Measurements from ENCODE around the gene TOR1A. TPM values are rescaled to one million over a fixed set of nuclear protein-coding genes. Genes with fewer than 3 reads are reported as not detected.
A peak's percentile ranks its signal among the peaks of the same experiment; 100 is the strongest.

The TOR1A gene
- polyA plus RNA-seq, 12 donors: 21.5 to 31.6 (median 24.9) TPM; not detected in 1

GRCh38 chr9:129857207-129857606 is 33.3 kb upstream of the TOR1A start:
- no peak for DNase-seq

- no peak for DNase-seq
These were observed 30.7 kb upstream of the TOR1A start for GRCh38 chr9:129854588-129855110.

GRCh38 chr9:129853614-129854013 is 29.7 kb upstream of the TOR1A start:
- DNase-seq: no peak

DNA sequence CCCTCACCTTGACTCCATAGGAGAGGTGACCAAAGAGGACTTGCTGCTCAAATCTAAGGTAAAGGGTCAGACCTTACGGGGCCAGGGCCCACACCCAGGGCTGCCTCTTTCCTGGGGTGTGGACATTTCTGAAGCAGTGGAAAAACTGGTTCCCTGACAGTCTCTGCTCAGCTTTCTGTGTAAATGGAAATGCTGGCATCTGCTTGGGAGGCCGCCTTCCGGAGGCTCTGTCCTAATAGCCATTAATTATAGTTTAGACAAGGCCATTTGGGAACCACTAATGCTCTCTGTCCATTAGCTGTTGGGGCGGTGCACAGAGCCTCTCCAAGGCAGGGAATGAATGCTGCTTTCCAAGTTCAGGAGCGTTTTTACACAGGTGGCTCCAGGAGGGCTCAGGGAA is 28.6 kb upstream of the TOR1A start:
- DNase-seq: no peak

DNA sequence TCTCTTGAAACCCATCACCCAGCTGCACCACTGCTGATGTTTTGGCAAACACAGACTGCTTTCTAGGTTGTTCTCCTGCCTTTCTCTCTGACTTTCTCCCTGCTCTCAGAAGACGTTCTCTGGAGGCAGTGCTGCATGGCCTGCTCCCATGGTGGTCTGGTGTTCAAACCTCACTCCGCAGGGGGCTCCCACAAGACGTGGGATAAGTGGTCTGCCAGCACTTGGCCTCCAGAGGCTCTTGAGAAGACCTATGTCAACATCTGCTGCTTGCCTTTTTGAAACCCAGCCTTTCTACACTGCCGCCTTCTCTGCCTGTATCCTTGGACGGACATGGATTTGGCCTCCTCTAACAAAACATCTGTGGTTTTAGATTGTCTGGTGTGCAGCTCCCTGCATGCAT is 27.9 kb upstream of the TOR1A start:
- no peak for DNase-seq

DNA sequence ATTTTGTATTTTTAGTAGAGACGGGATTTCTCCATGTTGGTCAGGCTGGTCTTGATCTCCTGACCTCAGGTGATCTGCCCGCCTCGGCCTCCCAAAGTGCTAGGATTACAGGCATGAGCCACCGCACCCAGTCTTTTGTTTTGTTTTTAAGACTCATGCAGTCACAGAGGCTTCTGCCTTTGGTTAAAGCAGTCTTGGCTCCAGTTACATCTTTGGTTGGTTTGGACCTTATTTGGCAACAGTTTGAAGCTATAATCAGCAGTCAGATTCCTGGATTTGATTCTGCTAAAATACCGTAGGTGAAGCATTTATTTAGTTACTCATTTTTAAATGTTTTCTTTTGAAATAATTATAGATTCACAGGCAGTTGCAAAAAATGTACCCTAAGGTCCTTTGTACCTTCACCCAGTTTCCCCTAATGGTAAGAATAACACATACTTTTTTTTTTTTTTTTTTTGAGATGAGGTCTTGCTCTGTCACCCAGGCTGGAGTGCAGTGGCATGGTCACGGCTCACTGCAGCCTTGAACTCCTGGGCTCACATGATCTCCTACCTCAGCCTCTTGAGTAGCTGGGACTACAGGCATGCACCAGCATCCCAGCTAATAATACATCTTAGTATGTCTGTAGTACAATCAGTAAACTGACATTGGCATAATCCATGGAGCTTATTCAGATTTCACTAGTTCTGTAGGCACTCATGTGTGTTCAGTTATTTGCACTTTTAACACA is 27.1 kb upstream of the TOR1A start:
- DNase-seq: no peak

GRCh38 chr9:129849901-129850300 is 26.0 kb upstream of the TOR1A start:
- no peak for DNase-seq

DNA sequence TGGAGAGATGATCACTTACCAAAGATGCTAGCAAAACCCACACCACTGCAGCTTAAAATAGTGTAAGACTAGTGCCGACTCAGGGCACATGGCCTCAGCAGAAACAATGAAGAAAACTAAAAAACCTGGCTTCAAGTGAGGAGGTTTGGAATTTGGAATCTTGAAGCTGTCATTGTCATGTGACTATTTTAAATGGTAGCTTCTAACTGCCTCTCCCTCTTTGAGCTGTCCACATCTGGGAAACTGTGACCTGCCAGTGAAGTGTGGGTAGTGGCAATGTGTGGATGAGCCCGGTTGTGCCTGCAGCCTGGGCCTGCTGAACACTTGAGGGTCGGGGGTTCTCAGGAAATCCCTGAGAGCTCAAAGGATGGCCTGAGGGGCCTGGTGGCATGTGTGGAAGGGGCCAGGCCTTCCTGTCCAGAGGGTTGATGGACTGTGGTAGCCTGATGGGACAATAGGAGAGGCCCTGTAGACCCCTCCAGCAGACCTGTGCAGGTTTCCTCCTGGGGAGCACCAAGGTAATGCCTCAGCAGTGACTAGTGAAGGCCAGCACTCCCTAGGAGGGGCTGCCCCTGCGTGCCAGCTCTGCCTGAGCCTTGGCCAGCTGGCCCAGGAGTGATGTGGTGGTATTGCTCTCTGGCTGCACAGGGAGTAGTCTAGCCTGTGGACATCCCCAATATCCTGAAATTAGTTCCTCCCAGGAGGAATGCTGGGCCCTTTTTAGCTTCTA is 24.9 kb upstream of the TOR1A start:
- DNase-seq: no peak

GRCh38 chr9:129845373-129845772 is 21.4 kb upstream of the TOR1A start:
- no peak for DNase-seq

- DNase-seq: no peak
These were observed 17.1 kb upstream of the TOR1A start for GRCh38 chr9:129841071-129841470.

GRCh38 chr9:129840034-129840433 is 16.1 kb upstream of the TOR1A start:
- no peak for DNase-seq

DNA sequence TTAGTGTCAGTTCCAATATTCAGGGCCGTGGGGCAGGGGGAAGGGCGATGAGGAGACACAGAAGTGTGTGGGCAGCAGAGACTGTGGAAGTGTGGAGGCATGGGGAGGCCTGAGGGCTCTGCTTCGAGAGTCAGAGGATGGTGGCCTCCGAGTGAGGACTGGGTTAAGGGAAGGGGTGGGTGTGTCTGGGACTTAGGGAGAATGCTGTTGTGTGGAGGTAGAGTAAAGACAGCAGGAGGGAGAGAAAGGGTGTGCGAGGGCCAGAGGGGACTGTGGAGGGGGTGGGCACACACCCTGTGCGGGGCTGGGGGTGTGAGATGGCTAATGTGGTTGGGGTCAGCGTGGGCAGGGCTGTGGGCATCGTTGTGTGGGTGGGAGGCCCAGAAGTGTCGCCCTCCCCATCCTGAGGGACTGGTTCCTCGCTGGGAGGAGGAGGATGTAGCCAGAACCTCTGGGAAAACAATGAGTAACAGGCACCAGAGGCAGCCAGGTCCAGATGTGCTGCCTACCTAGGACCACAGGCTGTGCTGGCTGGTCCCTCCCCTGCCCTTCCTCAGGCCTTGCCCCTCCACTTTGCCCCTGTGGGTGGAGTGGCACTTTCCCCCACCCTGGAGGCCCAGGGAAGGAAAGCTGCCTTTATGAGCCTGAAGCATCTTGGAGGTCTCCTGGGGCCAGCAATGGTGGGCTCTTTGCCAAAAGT is 15.5 kb upstream of the TOR1A start:
- DNase-seq: no peak

- no peak for DNase-seq
These were observed 14.8 kb upstream of the TOR1A start for GRCh38 chr9:129838707-129839259.

- DNase-seq: no peak
These were observed 12.5 kb upstream of the TOR1A start for GRCh38 chr9:129836311-129837007.

DNA sequence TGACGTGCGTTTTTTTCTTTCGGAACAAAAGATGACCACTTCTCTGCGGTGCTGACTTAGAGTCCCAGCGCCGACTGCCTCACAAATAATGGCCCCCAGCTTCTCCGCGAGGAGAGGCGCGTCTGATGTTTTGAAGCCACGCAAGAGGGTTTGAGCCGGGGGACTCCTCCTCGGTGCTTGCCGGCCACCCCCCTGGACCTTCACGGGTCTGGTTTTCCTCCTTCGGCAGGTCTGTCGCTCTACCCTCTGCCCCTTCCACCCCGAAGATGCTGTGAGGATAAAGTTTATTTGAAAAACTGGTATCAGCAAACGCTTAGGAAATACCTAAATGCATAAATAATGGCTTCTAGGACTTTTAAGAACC is 11.9 kb upstream of the TOR1A start:
- DNase-seq: no peak

DNA sequence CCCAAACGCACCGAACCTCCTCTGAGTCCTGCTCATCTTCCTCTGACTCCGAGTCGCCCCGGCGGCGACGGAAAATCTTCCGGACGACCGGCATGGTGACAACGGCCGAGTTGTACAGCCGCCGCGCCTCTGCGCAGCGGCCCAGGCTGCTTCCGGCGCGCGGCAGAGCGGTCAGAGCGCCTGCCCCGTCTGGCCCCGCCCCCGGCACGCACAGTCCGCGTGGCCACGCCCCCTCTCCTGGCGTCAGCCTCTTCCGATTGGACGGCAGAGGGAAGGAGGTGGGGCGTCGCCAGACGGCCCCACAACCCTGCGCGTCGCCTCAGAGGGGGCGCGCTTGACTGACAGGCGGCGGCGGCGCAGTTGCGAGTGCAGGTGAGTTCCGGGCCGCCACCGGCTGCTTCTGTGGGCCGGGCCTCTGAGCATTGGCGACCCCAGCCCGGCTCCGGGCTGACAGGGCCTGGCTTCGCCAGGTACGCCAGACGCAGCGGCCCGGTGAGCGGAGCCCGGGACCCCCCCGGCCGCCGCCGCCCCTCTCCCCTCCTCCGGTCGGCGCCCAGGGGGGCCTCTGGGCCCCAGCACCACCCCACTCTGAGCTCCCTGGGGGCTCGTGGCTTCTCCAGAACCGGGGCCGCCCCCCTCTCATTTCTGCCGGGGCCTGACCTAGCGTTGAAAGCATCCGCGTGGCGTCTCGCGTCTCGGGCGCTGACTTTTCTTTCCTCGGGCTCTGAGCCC is 11.4 kb upstream of the TOR1A start, which contains the start of the genes C9orf78 and USP20:
Gene C9orf78 (minus strand): TSS at position 148 of the 732 bp plus-strand sequence. CDS start 54 bp downstream, at position 94.
Gene USP20 (plus strand): TSS at position 331 of the 732 bp plus-strand sequence. CDS start 17,098 bp downstream, outside the sequence.
- DNase-seq: peak; percentile 98

DNA sequence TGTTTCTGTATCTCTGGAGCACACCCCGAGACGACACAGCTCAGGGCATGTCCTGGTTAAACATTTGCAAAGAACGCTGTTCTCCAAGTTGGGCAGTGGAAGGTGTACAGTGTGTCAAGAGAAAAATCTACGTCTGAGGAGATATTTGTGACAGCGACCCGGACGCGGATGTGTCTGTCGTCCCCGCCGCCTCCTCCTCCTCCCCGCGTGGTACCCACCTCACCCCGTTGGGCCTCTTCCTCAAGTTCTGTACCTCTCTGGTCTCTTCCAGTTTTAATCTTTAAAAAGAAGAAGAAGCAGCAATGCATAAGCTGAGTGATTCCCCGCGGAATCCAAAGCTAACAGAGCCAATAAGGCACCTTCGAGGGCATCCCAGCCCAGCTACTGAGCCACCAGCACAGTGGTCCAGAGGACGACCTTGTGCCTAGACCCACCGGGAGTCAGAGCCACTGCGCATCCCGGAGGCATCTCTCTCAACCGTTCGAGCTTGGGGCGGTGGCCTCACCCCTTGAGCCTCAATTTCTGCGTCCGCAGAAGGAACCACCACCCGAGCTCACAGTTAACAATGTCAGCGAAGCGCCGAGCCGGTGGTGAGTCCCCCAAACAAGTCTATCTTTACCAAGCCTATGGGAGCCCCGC is 10.7 kb upstream of the TOR1A start:
- no peak for DNase-seq

- DNase-seq: no peak
These were observed 9.0 kb upstream of the TOR1A start for GRCh38 chr9:129832982-129833381.

DNA sequence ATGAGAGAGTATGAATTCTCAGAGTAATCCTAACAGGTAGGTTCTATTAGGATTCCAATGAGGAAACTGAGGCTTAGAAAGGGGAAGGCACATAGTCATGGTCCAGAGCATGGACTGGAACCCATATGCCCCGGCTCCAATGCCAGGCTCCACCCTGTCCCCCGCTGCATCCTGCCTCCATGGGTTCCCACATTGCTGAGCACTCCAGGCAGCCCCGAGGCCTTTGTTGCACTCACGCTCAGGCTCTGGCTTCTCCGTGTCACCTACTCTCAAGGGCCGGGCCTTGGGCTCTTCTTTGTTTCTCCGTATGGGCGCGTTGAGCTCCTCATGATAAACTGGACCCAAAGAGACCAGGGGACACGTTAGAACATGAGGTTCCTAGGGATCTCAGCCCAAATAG is 5.0 kb upstream of the TOR1A start:
- DNase-seq: no peak

DNA sequence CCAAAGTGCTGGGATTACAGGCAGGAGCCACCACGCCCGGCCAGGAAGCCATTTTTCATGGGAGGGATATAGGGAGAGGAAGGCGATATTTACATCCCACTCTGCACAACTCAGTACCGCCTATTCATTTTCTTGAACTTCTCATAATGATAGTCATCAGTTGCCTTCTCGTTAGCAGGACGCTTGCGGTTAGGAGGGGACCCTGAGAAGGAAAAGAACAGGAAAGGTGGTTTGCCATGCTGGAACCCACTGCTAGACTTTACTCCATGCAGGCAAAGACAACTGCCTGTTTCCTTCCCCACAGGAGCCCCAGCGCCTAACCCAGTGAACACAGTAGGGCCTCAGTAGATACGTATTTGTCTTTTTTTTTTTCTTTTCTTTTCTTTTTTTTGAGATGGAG is 4.1 kb upstream of the TOR1A start:
- DNase-seq: no peak

All from muscle of arm (tissue), 12 donors.